ENCODE results near the gene MAPK12.

The MAPK12 gene

DNA sequence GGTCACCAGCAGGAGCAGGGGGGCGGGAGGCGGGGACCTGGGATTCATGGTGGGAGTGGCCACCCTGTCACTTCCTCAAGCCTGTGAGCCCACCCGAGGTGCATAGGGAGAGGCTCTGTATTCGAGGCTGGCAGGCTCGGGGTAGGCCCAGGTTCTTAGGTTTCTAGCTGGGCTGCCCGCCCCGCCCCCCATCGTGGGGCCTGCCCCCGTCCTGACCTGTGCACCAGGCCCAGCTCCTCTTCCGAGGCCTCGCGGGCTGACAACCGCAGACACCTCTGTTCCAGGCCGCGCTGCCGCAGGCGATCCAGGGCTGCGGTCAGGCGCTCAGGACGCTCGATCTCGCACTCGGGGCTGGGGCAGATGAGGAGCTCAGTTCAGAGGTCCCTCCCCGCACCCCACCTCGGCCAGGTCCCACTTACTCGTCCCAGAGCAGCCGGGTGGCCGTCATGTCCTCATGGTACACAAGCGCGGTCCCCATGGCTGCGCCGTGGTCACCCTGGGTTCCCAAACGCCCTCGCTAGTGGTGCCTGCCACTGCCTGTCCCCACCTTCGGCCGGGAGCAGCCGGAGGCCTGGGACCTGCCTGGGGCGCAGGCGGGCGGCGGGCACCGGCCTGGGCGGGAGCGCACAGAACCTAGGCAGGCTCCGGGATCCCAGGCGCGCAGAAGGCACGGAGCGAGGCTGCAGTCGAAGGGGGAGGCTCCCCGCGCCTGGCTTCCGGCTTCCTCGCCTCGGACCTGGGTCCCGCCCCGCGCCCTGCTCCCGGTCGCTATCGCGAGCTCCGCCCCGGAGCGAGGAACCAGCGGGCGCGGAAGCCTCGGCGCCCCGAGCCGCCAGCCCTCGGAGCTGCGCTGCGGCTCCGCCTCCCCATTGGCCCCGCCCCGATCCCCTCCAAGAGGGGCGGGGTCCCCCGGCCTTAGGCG, 10.7 kb downstream of the MAPK12 start, which contains the start of gene HDAC10:
Gene HDAC10, minus strand, starts transcription at position 711 of the 922 bp plus-strand sequence. Its CDS starts 233 bp downstream, at position 478.
- DNase-seq, result peak; percentile 63

DNA sequence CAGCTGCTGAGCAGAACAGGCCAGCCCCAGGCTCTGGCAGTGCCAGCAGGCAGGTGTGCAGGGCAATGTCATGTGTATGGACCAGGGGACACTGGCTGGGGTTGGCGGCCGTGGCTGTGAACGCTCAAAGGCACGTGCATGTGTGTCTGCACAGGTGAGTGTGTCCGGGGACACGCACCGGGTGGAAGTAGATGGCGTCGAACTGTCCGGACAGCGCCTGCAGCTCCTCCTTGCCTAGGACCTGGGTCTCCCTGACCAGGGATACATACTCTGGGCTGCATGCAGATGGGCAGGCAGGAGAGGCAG, 11.3 kb downstream of the MAPK12 start:
- DNase-seq, result no peak

DNA sequence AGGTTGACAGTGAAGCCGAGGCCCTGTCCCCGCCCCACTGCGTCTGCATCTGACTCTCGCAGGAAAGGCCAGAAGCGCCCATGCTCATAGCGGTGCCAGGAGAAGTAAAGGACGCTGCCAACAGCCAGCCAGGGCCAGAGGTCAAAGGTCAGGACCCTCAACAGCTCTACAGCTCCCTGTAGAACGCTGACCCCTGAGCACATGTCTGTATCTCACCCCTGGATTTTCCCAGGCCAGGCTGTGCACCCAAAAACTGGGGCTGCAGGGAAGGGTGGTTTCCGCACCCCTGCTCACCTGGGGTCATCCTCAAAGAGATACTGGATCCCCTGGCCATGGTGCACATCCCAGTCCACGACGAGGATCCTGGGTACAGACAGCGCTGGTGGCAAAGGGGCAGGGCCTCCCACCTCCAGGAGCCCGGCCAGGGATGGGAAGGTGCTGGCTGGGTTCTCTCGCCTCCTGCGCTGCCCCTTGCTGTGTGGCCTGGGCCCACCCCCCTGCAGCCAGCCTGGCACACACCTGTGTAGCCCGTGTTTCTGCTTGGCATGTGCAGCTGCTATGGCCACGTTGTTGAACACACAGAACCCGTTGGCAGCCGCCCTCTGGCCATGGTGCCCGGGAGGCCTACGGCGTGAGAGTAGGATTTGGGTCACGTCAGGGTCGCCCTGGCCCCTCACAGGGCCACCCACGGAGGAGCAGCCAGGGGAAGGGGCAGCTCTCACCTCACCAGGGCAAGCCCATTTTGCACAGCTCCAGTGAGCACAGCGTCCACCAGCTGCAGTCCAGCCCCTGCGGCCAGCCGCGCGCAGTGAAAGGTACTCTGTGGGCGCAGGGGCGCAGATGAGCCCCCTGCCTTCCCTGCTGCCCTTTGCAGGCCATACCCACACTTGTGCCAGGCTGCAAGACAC, 11.9 kb downstream of the MAPK12 start:
- DNase-seq, result no peak

DNA sequence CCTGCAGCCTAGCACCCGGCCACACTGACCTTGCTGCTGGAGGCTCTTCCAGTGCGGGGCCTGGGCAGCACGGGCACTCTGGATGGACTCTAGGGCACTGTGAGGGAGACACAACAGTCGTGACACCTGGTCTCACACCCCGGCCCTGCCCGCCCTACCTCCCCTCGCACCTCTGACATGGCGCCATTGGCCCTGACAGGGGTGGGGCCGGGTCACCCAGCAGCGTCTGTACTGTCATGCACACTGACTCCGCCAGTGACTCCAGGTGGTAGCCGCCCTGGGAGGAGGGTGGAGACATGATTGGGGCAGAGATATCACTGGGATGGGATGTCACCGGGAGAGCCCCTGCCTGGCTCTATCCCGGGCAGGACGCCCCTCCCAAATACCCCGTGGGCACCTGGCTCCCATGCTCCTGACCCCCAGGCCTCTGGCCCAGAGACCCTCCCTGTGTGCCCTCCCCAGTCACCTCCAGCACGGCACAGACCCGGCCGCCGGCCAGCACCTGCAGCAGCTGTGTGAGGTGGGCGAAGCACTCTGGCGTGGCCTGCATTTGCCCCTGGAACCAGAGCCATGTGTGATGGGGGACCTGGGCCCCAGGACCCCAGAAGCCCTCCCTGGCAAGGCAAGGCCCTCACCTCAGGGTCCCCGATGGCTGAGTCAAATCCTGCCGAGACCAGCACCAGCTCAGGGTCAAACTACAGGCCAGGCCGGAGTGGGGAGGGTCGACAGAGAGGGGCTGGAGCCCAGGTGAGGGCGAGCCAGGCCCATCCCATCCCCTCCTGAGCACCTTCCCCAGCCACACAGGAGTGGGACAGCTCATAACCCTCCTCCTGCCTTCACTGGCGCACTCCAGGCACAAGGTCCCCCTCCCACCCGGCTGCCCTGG, 13.0 kb downstream of the MAPK12 start:
- DNase-seq, result no peak

DNA sequence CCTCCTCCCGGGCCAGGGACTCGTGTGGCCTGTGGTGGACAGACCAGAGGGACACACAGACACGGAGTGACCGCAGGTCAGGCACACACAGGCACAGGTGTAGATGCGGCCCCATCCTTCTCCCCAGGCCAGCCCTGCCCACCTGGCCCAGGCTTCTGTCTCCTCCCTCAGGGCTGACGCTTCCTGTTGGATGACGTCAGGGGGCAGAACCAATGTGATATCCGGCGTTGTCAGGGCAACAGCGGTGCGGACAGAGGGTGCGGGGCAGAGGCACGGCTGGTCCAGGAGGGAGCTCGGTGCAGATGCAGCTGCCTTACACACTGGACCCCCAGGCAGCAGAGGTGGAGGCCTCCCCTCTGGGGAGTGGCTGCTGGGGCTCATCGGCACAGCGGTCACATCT, 13.7 kb downstream of the MAPK12 start:
- peak; percentile 1 for DNase-seq

DNA sequence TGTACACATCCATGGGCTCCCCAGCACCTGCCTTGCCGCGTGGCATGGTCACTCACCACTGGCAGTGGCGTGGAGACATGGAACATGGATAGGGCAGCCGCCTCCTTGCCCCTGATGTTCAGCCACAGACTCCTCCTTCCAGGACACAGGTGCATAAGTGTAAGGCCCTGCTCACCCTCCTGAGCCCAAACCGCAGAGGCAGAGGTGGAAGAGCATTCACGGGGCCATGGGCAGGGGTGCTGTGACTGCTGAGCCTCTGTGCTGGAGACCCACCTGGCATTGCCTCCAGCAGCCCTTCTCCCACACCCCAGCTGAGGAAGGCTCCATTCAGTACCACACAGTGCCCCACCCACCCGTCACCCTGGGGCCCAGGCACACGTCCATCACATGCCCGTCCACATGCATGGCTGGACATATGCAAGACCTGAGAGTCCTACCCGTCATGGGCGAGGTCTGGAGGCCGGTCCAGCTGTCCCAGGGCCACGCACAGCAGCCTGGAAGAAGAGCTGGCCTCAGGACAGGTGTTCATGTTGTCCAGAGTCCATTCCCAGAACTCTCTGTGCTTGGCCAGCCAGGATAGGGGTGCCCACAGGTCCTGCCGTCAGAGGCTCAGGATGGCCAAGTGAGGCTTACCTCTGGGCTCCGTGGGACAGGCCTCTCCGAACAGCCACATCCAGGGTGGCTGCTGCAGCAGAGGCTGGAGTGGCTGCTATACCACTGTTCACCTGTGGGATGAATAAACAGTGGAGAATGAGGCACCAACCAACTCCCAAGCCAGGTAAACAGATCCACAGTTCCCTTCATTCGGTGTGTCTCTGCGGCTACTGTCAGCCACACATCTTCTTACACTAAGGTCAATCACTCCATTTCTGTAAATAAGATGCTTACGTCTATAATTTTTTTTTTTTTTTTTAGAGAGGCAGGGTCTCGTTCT, 15.0 kb downstream of the MAPK12 start:
- peak; percentile 4 for DNase-seq

DNA sequence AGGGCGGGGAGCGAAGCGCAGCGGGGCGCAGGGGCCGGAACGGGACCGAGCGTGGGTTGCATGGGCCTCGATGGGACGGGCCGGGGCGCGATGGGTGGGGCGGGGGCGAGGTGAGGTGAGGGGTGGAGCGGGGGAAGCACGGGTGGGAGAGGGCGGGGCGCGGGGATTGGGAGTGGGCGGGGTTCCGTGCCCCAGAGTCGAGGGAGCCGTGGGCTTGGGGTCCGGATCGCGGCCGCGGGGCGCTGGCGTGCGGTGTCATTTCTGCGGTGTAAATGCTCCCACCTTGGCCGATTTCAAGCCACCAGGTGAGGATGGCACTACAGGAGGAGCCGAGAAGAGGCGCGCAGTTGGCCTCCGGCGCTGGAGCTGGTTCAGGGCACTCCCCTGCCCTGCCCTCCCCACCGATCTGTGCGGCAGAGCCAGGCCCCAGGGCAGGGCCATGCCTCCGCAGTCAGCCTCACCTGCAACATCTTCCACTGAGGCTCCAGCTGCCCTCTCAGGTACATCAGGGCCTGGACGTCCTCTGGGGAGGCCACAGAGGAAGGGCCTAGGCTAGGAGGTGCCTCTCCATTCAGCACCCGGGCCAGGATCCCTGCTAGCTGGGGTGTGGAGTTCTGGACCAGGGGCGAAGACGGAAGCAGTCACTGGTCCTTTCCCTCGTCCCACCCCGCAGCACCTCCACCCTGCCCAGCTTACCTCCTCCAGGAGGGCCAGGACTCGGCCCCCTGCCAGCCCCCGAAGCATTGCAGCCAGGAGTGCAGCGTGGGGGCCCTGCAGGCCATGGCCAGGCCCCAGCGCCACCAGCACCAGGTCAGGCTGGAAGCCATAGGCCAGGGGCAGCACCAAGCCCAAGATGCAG, 16.0 kb downstream of the MAPK12 start:
- no peak for DNase-seq

DNA sequence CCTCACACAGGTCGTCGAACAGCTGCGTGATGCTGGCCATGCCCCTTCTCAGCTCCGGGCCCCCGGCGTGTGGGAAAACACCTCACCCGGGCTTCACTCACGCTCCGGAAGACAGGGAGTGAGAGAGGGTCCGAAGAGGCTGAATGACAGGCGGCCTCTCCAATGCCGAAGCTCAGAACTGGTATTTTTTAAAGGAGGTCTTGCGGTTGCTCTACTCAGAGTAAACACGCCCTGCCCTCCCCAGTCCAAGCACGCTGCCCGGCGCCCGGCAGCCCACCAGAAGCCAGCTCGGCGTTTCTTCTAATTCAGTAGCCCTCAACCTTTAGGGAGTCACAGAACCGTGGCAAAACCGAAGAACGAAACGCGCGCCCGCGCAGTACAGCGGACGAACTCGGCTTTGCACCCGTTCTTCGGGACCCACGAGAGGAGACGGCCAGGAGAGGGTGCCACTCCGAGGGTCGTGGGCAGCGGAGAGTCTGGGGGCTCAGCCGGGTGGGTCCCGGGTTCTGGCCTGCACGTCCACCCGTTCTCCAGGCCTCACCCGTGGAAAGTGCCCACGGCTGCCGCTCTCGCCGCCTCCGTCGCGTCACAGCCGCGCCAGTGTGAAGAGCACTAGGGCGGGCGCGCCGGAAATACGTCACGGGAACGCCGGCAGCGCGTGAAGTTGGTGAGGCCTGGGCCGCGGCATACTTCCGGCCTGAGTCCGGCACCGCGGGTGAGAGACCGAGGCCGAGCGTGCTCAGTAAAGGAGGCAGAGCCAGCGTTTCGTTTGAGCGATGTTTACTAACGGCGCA, 16.9 kb downstream of the MAPK12 start, which contains the start of gene TUBGCP6:
Gene TUBGCP6, minus strand, starts transcription at position 604 of the 794 bp plus-strand sequence. Its CDS starts 564 bp downstream, at position 40.
- peak; percentile 85 for DNase-seq

DNA sequence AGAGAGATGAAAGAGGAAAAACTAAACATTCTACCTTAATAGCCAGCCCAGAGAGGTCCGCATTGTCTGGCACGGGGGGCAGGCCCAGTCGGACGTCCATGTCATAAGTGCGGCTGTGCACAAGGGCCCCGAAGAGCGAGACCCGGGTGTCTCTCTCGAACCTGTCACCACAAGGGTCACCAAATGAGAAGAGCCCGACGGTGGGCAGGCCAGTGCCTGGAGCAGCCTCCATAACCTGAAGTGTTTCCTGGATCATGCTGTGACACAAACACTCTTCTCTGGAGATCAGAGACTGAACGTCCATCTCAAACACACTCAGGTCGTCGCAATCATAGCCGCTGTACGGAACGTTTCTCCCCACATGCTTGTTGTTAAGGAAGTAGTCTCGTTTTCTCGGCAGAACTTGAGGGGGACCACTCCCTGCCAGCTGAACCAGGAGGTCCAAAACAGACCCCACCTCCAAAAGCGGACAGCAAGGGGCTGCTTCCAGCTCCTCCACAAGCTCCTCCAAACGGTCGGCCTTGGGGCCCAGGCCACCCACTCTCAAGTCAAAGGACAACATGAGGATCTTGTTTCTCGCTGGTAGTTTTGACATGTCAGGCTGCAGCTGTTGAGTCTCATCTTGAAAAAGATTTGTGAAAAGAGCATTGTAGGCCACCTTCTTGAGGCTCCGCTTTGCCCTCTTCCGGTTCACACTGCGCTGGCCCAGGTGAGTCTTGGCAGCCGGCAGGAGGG, 17.6 kb downstream of the MAPK12 start:
- no peak for DNase-seq

DNA sequence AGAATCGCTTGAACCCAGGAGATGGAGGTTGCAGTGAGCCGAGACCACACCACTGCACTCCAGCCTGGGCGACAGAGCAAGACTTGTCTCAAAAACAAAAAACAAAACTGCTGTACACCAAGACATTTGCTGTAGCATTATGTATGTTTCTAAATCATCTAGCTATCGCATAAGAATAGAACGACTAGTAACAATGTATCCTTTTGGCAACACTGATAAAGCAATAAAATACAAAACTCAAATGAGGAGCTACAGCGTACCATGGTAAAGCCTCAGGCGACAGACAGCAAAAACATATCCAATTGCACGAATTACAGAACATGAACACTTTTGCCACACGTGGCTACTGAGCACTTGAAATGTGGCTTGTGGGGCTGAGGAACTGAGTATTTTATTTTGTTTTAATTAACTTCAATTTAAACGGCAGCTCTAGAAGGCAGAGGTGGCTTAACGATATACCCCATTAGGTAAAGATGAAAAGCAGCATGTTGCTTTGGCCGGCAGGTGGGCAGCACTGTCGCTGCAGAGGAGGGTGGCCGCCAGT, 19.0 kb downstream of the MAPK12 start:
- DNase-seq, result no peak

DNA sequence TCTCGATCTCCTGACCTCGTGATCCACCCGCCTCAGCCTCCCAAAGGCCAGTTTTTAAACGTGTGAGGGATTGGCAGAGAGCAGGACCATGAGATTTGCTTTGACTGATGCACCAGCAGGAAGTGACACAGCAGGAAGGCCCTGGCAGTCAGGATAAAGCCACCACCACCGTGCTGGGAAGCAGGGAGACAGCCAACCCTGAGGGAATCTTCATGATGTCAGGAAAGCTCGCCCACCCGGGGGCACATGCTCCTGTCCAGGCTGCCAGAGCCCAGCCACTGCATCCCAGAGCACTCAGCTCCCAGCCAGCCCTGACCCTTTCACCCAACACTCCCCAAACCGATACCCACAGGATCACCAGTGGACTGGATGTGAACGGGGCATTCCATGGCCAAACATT, 22.7 kb downstream of the MAPK12 start:
- DNase-seq, result no peak

DNA sequence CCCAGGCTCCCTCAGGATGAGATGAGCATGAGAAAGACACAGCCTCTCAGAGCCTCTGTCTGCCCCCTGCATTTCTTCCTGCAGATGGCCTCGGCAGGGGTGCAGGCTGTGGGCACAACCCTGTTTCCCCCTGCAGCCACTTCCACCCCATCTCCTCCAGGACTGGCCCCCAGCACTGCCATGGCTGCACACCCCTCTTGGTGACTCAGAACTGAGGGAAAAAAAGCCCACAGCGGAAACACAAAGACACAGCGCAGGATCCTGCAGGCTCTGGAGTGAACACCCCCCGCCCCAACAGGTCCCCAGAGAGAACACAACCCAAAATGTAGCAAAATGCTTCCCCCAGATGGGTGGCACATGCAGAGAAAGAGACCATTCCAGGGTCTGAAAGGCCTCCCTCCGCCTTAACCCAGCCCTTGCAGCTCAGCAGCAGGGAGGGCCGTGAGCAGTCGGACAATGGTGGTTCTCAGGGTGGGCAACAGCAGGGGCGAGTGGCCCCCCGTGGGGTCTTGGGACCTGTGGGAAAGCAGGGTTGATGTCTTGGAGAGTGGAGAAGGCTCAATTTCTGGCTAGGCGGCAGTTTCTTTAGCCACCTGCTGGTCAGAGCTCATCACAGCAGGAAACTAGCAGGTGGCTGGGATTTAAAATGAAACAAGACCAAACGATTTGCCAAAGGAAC, 24.6 kb downstream of the MAPK12 start:
- peak; percentile 3 for DNase-seq

DNA sequence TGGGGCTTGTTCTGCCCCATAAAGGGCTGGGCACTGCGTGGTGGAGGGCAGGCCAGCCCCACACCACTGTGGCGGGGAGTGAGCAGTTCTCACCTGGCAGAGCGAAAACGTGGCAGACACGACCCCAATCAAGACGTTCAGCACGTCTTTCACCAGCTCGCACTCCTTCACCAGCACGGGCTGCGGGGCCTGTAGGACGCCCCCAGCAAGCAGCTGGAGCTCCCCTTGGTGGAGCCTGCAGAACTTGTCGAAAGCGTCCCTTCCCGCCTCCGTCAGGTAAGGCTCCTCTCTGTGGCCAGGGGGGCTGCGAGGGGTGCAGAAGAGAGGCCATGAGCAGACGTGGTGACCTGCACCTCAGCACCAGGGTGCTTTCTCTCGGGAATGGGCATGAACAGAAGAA, 28.3 kb downstream of the MAPK12 start:
- DNase-seq, result no peak

DNA sequence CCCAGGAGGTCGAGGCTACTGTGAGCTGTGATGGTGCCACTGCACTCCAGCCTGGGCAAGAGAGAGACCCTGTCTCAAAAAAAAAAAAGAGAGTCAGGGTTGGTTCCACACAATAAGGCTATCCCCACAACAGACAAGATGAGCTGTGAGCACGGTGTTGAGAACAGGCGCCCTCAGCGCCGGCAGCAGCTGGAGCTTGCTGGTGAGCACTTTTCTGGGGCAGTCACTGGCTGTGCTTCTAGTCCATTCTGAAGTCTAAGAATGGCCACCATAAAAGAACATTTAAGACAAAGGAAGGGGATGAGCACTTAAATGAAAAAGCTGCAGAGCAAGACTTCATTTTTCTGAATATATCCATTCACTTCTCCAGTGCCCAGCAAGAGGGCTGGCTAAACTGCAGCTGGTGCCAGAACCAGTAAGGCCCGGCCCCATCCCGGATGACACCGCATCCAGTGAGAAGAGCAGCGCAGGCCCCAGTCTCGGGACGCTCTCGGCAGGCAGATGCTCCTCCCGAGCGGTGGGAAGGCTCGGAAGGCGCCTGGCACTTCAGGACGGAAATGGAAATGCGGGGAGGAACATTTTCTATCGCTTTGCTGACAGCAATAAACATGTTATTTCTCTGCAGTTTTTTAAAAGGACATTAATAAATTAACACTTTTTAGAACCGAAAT, 28.9 kb downstream of the MAPK12 start:
- DNase-seq, result no peak

DNA sequence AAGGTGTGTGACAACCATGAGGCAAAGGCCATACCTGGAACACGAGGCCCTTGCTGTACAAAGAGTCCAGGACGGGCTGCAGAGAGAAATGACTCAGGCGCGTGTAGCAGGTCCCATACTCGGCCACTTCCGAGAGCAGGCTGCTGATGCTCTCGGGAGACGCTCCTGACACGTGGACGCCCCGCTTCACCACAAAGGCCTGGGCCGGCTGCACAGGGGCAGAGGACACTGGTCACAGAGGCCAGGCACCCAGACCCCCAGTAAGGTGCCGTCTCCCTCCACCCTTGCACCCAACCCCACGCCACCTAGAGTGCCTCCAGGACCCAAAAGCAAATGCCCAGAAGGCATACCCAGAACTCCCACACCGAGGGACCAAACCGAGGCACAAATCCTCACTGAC, 32.1 kb downstream of the MAPK12 start:
- no peak for DNase-seq

DNA sequence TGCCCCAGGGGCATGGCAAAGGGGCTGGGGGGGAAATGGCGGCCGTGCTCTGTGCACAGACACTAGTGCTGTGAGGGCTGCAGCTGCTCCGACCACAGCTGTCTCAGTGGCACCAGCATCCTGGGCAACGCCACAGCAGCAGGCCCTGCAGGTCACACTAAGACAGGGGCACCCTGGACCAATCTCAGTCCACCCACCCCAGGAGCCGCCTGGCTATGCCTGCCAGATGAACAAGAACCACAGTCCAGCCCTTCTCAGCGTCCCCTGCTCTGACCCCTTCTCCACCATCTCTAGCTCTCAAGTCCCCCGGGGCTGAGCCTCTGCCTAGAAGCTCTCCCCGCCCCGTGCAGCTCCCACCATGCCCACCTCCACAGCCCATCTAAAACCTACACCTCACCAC, 33.1 kb downstream of the MAPK12 start:
- no peak for DNase-seq

DNA sequence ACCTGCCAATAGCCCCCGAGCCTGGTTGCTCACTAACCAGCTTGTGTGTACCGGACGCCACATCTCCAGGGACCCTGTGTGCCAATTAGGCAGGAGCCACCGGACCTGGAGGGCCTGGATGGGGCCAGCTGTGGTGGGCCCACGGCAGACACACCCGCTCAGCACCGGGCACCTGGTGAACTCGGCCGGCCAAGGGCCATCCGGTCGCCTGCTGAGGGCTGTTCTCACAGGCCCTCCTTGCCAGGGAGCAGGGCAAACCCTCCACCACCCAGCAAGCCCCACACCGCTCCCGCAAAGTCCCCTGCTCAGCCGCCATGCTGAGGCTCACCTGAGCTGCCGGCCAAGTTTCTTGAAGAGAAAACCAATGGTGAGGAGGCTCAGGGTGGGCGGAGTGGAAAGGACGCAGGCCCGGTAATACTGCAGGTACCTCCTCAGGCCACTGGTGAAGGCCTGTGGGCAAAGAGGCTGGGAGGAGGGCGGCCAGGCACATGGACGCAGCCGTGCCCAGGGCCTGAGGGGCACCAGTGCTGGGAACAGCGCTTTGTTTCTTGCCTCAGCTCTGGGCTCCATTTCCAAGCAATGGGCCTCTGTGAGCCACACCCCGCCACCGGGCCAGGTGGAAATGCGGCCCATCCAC, 33.8 kb downstream of the MAPK12 start:
- no peak for DNase-seq

All from kidney glomerular epithelial cell (primary cell).